Mammary microvascular endothelial cell (primary cell): ENCODE results near the gene ZC2HC1C. TPM values are rescaled to one million over a fixed set of nuclear protein-coding genes. Genes with fewer than 3 reads are reported as not detected.

Experiments
- total RNA-seq: library from RNA; depleted of rRNA; stranded (reverse); fragments of >200 nt; gene quantifications from 2 replicates; pipeline ENCODE4 v1.2.3, GENCODE V29; 2015

ZC2HC1C gene, protein sequence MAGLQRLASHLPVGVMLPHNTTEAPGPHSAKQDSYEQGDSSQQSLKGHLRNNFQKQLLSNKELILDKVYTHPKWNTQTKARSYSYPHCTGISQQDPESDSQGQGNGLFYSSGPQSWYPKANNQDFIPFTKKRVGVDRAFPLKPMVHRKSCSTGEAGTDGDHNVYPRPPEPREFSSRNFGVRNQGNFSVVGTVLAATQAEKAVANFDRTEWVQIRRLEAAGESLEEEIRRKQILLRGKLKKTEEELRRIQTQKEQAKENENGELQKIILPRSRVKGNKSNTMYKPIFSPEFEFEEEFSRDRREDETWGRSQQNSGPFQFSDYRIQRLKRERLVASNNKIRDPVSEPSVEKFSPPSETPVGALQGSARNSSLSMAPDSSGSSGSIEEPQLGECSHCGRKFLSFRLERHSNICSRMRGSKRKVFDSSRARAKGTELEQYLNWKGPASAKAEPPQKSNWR
- 0.89 and 1.3 TPM in 2 replicates for total RNA-seq

DNA sequence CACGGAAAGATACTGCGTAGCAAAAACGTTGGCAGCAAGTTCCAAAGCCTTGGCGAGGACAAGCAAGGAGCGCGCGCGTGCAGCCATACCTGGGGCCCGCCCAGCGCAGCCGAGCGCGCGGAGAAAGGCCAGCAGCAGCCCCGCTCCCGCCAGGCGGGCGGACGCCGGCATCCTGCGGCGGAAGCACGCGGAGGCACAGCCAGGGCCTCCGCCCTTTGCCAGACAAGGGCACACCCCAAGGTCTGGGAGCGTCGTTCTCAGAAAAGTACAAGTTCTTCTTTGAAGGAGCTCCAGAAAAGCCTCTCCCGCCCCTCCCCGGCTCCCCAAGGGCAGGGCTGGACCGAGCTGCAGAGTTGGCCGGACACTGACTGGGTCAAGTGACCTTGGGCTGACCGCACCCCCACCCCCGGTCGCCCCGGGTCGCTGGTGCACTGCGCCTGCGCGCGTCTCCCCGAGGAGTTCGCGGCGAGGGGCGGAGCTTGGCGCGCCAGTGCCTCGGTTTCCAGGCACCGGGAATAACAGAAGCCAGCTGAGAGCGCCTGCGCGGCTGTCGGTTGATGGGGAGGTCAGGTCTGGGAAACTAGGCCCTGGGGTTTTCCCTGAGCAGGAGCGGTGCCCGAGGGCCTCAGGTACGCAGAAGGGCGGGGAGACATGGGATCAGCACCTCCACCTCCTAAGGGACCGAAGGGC is at the start of gene ZC2HC1C:
TSS of gene ZC2HC1C (plus strand) at position 521 of the 690 bp plus-strand sequence. CDS start 933 bp downstream, outside the sequence.

DNA sequence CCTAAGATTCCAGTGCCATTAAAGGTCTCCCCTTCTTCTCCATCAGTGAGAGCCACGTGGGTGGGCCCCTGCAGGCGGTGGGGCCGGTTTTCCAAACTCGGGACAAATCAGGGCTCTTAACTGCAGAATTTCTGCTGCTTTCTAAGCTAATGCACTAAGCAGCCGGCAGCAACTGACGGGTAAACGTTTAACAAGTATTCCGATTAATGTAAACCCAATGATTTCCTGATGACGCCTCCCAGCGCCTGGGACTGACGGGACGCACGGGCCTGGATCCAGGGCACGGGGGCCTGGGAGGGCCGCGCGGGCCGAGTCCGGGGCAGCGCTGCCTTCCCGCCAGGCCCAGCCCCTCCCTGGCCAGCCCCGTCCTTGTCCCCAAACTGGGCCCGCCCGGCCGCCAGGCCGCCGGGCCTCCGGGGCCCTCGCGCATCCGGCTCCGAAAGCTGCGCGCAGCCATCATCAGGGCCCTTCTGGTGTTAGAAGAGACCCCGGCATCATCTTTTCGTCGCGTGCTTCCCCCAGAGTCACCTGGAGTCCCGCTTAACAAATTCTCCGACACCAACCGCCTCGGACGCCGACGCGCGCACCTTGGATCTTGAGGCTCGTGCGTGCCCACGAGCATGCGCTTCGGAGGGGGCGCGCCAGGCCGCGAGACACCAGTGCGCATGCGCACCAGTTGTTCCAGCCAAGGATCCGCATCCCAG is 18.4 kb upstream of the ZC2HC1C start, which contains the start of gene MLH3:
TSS of gene MLH3 (minus strand) at position 616 of the 704 bp plus-strand sequence. CDS start 1,812 bp downstream, outside the sequence.

DNA sequence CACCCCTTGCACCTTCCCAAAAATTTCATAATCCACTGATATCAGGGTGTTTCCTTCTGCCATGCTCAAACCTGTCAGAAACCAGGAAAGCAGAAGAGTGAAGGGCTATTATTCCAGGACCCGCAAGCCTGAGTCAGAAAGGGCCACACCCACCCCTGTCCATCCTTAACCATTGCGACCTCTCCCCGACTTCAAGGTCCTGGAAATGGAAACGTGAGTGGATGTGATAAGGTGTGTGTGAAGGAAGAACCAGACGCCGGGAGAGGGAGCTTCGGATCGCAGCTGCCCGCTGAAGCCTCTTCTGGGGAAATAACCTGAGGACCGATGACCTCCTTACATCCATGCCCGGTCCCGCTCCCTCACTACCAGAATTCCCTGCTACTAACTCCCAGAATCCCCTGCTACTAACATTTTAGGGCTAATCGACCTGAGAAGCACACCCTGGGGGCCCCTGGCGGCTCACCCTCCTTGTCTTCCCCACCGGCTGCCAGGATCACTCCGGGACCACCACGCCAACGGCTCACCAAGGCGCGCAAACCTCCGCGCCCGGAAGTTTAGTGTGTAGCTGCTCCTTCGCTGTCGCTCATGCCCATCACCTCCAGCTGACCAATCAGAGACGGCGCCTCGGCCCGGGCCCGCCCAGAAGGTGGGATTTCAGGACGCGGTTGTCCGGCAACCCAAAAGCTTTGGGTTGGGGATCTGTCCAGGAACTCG is 5.8 kb upstream of the ZC2HC1C start, which contains the start of gene ACYP1:
TSS of gene ACYP1 (minus strand) at position 534 of the 714 bp plus-strand sequence. CDS start at position 63, 471 bp downstream.

DNA sequence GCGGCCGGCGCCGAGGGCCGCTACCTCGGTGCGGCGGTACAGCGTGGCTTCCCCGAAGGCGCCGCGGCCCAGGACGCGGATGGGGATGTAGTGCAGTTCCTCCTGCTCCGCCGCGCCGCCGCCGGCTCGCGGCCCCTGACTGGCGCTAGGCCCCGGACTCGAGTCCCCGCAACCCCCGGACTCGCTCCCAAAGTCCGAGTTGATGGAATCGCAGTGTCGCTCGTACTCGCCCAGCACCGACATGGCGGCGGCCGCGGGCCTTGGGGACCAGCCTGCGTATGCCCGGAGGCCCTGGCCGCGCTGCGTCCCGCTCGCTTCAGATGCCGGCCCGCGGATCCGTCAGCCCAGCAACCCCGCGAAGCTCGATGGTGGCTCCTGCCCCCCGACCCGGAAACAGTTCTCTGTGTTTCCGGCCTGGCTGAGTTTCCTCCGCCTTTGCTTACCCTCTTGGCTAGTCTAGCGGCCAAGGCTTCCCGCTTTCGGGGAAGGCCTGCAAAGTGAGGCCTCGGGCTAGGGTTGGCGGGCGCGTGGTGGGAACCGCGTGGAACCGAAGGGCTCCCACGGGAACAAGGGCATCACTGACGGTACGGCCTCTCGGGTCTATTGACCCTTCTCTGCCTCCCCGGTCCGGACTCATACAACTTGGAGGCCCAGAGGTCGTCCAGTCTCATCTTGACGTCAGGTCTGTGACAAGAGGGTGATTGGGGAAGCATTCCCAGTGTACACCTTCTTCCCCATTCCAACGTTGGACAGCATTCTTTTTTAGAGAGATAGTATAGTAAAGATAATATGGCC is 57.4 kb downstream of the ZC2HC1C start, which contains the start of gene NEK9:
TSS of gene NEK9 (minus strand) at position 370 of the 795 bp plus-strand sequence. CDS start at position 243, 127 bp downstream.

Other genes with a start within 250 kb of the ZC2HC1C start
- gene PROX2, start 193.5 kb upstream of the ZC2HC1C start, total RNA-seq = not detected in 2 replicates
- 63.0 and 71.6 TPM in 2 replicates for gene DLST, start 187.7 kb upstream of the ZC2HC1C start, total RNA-seq
- gene RPS6KL1, start 146.4 kb upstream of the ZC2HC1C start, total RNA-seq = 11.1 and 14.0 TPM in 2 replicates
- 92.6 and 124 TPM in 2 replicates for gene PGF, start 114.0 kb upstream of the ZC2HC1C start, total RNA-seq
- 86.7 and 94.4 TPM in 2 replicates for gene EIF2B2, start 66.7 kb upstream of the ZC2HC1C start, total RNA-seq
- 11.6 and 12.6 TPM in 2 replicates for gene MLH3, start 18.2 kb upstream of the ZC2HC1C start, total RNA-seq
- gene ACYP1, start 5.6 kb upstream of the ZC2HC1C start, total RNA-seq = 19.6 and 21.5 TPM in 2 replicates
- 16.7 and 20.7 TPM in 2 replicates for gene NEK9, start 57.4 kb downstream of the ZC2HC1C start, total RNA-seq
- gene TMED10, start 107.0 kb downstream of the ZC2HC1C start, total RNA-seq = 265 and 276 TPM in 2 replicates
- gene FOS, start 209.2 kb downstream of the ZC2HC1C start, total RNA-seq = 95.7 and 100 TPM in 2 replicates